ENCODE data around the gene PRR33. TPM values are rescaled to one million over a fixed set of nuclear protein-coding genes. Genes with fewer than 3 reads are reported as not detected.

The PRR33 gene
- total and polyA plus RNA-seq, 9 of the 15 experiments (the other 6 are each of a cell fraction or from before 2014, with no cell fraction given) = not detected

DNA sequence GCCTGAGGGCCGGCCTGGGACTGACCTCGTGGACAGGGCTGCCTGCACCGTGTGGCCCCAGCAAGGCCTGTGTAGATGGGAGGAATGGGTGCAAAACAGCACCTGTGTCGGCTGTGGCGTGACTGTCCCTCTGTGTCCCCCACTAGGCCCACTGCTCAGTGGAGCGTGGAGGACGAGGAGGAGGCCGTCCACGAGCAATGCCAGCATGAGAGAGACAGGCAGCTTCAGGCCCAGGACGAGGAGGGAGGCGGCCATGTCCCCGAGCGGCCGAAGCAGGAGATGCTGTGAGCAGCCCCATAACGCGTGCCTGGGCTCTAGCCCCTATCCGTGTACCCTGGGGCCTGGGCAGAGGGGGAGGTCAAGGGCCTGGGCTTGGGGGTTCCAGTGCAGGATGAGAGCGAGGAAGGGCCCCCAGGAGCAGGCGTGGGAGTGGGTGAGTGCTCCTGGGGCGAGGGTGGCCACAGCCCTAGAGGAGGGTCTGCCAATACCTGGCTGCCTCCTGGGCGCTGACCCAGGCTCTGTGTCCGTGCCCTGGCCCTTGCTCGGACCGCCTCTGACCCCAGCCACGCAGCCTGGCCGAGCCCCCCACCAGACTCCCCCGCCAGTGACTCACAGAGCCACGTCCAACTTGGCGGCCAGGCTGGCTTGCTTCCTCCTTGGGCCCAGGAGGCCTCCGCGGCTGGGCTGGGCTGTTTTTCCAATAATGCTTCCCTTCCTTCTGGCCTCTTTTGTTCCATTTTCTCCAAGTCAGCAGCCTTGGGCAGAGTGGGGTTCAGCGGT, 11.6 kb downstream of the PRR33 start:
- peaks cover 3 to 50% of the 10 kb centered on the region in 2 experiments; a peak in 3 of 5 replicates for H3K27me3 ChIP-seq (ENCODE audit: control insufficient read depth in 2 of 2, insufficient read depth in 2 of 2, low read length in 2 of 2)
- FAIRE-seq (no peak), ATAC-seq (no peak), DNase-seq (ENCODE audit: extremely low read depth in 1 of 4, low spot score in 3 of 4) (no peak)
- H3K4me1 ChIP-seq (replicated peaks in 1 of 2; ENCODE audit: control insufficient read depth in 2 of 2, insufficient read depth in 2 of 2, low read length in 2 of 2) = peaks cover 0 to 39% of the 10 kb centered on the region in 2 experiments; a peak in 2 of 5 replicates
- ChIA-PET POLR2A (no interaction called here), CTCF (ENCODE audit: low intra/inter-chr PET ratio) (interaction anchor here (0.6 to 6.5 kb wide), 3 partner anchors 53 to 363 kb away, joined by 3 to 93 read pairs (median 5); partner anchors contain the start of gene H19)
- in situ Hi-C loops (cut with MboI) (loop anchor here (5.0 to 10.0 kb wide), 2 partner anchors 37 to 125 kb away; partner anchors contain the start of gene TNNT3), intact Hi-C loops (cut with micrococcal nuclease) (loop anchor here (5.0 kb wide), 1 partner anchor 188 kb away; no protein-coding TSS in a partner anchor)
- BruUV-seq (replicated peaks) = no TSS peak
- H2AFZ ChIP-seq (ENCODE audit: low read depth, low read length) = no peak overlapping the region
- no peak overlapping the region for H3K4me3 ChIP-seq
- H3K79me2 ChIP-seq (ENCODE audit: control insufficient read depth, insufficient read depth, low read length) = no peaks in the 10 kb centered on the region
- WGBS (ENCODE audit: insufficient coverage, low coverage, missing lambda C conversion rate) = 6% methylated on average over 17 of the region's 32 CpGs
- no peaks in the 10 kb centered on the region for H3K9me3 ChIP-seq (replicated peaks; ENCODE audit: control insufficient read depth, insufficient read depth, low read depth, low read length)
- H3K36me3 ChIP-seq (ENCODE audit: control insufficient read depth, insufficient read depth, low read length) = no peaks in the 10 kb centered on the region
- H4K20me1 ChIP-seq (replicated peaks; ENCODE audit: control insufficient read depth, insufficient read depth, low read length) = 0 out of 2 replicates have a peak, but pooled peaks cover 5% of the 10 kb centered on the region
- H3K27ac ChIP-seq (ENCODE audit: extremely low read depth, low read depth, low read length) = no peak overlapping the region
- TF ChIP-seq EGR1 (conservative IDR thresholded peaks at IDR 0.05) = 0 out of 2 replicates have a peak, but pooled peaks have one; percentile 19
- TF ChIP-seq BRCA1 (IDR thresholded peaks at IDR 0.05) = no peak
- TF ChIP-seq BRCA1 (CRISPR knock-in tag; IDR thresholded peaks at IDR 0.05) = no peak
- H3K4me2 ChIP-seq (ENCODE audit: insufficient read depth, low read length) = no peak overlapping the region
- no peaks in the 10 kb centered on the region for H3K9me1 ChIP-seq (ENCODE audit: control insufficient read depth, insufficient read depth, low read length)
- no peak overlapping the region for H3K9ac ChIP-seq (ENCODE audit: insufficient read depth in 1 of 2, low read depth in 2 of 2, low read length in 2 of 2)

All from K562 (cell line).